K562 (cell line): ENCODE data around the gene MED13L. TPM values are rescaled to one million over a fixed set of nuclear protein-coding genes. Genes with fewer than 3 reads are reported as not detected.
A peak's percentile ranks its signal among the peaks of the same experiment; 100 is the strongest.

ENCODE experiments used
- C11orf30 ChIP-seq: fragments of 450-650 bp; IDR thresholded peaks from 2 replicates; pipeline ENCODE4 v1.6.1; 2016; ENCODE audit warnings: low read depth, mild to moderate bottlenecking
- EP300 ChIP-seq: IDR thresholded peaks from 2 replicates; pipeline ENCODE4 v1.6.1; 2012; ENCODE audit warnings: low read length, improper control_type of control experiment
- HIVEP1 ChIP-seq: fragments of 250-450 bp; sonication (Bioruptor Pico); IDR thresholded peaks from 2 replicates; pipeline ENCODE4 v1.4.0; 2020; ENCODE audit warnings: mild to moderate bottlenecking
- HLTF ChIP-seq: fragments of 450-650 bp; IDR thresholded peaks from 2 replicates; pipeline ENCODE4 v1.6.1; 2016
- MAFG ChIP-seq: fragments of 450-650 bp; conservative IDR thresholded peaks from 2 replicates; pipeline ENCODE4 v1.6.1; 2016; ENCODE audit warnings: missing genetic modification characterization, missing compliant biosample characterization
- NELFE ChIP-seq: IDR thresholded peaks from 2 replicates; pipeline ENCODE4 v1.6.1; 2011; ENCODE audit warnings: mild to moderate bottlenecking; ENCODE audit not compliant: insufficient read depth, insufficient read length
- TCF7L2 ChIP-seq: fragments of 150-350 bp; IDR thresholded peaks from 2 replicates; pipeline ENCODE4 v1.6.1; 2016; ENCODE audit warnings: low read depth, mild to moderate bottlenecking, low read length, moderate library complexity
- ZBTB11 ChIP-seq, 3 experiments: fragments of 200-800 bp in 1 of 3; fragments of 250-450 bp in 1 of 3; fragments of 450-650 bp in 1 of 3; sonication (Bioruptor Pico) in 1 of 3; sonication (Bioruptor generic) in 1 of 3; formaldehyde crosslinking in 1 of 3; IDR thresholded peaks; 2 replicates each; pipeline versions ENCODE4 v1.6.1 to v1.8.0; 2016 to 2022; ENCODE audit warnings: mild to moderate bottlenecking in 2 of 3, missing genetic modification characterization in 2 of 3, missing compliant biosample characterization in 1 of 3, moderate library complexity in 1 of 3
- ZKSCAN8 ChIP-seq: fragments of 200-800 bp; sonication (Bioruptor generic); IDR thresholded peaks from 2 replicates; pipeline ENCODE4 v1.6.1; 2016; ENCODE audit warnings: missing genetic modification characterization, missing compliant biosample characterization
- ZNF197 ChIP-seq: fragments of 200-800 bp; sonication (Bioruptor generic); IDR thresholded peaks from 2 replicates; pipeline ENCODE4 v1.6.1; 2016; ENCODE audit warnings: low read depth, missing genetic modification characterization, missing compliant biosample characterization
- ZNF232 ChIP-seq: sonication (generic); formaldehyde crosslinking; IDR thresholded peaks from 2 replicates; pipeline ENCODE4 v1.8.0; 2022; ENCODE audit warnings: mild to moderate bottlenecking, missing genetic modification reagents
- polyA plus RNA-seq, 8 experiments: library from polyadenylated mRNA; depleted of rRNA in 4 of 8; stranded (reverse) in 5 of 8; unstranded in 3 of 8; fragments of >200 nt; fragmentation: Nextera tagmentation in 2 of 8; fragmentation: Illumina TruSeq in 1 of 8; extraction: Ambion mirVana in 2 of 8; extraction: Trizol in 1 of 8; gene quantifications; 2 replicates each; pipeline versions ENCODE4 v1.2.1 to v1.2.3, GENCODE V29; 2011 to 2014; ENCODE audit warnings: inconsistent platforms in 1 of 8, missing spikeins in 1 of 8
- total RNA-seq, 7 experiments: library from RNA; depleted of rRNA in 6 of 7; stranded (reverse); fragments of >200 nt in 6 of 7; fragmentation: Illumina TruSeq in 2 of 7; extraction: Trizol in 2 of 7; gene quantifications; 2 replicates each; pipeline versions ENCODE4 v1.2.1 to v1.2.3, GENCODE V29; 2011 to 2021; ENCODE audit warnings: low replicate concordance in 1 of 7
- TF ChIP-seq, protein P1 (sequence below): sonication (generic); formaldehyde crosslinking; IDR thresholded peaks from 2 replicates; pipeline ENCODE4 v1.8.0; 2022; ENCODE audit warnings: missing genetic modification reagents, mild to moderate bottlenecking, borderline replicate concordance
- TF ChIP-seq, protein P2 (sequence below): sonication (generic); formaldehyde crosslinking; IDR thresholded peaks from 2 replicates; pipeline ENCODE4 v1.8.1; 2023; ENCODE audit warnings: mild to moderate bottlenecking, missing genetic modification reagents

Gene MED13L
- total and polyA plus RNA-seq, 9 of the 15 experiments (the other 6 are each of a cell fraction or from before 2014, with no cell fraction given): 13.4 to 90.3 (median 36.9) TPM

GRCh38 chr12:116065606-116066005 is 211.9 kb downstream of the MED13L start (continued):
- TF ChIP-seq NELFE: no peak
- TF ChIP-seq ZNF232 (CRISPR knock-in tag): no peak
- TF ChIP-seq, protein P1, sequence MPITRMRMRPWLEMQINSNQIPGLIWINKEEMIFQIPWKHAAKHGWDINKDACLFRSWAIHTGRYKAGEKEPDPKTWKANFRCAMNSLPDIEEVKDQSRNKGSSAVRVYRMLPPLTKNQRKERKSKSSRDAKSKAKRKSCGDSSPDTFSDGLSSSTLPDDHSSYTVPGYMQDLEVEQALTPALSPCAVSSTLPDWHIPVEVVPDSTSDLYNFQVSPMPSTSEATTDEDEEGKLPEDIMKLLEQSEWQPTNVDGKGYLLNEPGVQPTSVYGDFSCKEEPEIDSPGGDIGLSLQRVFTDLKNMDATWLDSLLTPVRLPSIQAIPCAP (CRISPR knock-in tag): no peak
- 0 out of 2 replicates have a peak, but pooled peaks have one; percentile 34 for TF ChIP-seq MAFG (tag)
- TF ChIP-seq EP300: no peak
- TF ChIP-seq, protein P2, sequence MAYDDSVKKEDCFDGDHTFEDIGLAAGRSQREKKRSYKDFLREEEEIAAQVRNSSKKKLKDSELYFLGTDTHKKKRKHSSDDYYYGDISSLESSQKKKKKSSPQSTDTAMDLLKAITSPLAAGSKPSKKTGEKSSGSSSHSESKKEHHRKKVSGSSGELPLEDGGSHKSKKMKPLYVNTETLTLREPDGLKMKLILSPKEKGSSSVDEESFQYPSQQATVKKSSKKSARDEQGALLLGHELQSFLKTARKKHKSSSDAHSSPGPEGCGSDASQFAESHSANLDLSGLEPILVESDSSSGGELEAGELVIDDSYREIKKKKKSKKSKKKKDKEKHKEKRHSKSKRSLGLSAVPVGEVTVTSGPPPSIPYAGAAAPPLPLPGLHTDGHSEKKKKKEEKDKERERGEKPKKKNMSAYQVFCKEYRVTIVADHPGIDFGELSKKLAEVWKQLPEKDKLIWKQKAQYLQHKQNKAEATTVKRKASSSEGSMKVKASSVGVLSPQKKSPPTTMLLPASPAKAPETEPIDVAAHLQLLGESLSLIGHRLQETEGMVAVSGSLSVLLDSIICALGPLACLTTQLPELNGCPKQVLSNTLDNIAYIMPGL (CRISPR knock-in tag): no peak
- TF ChIP-seq ZKSCAN8: no peak
- TF ChIP-seq HLTF: no peak
- no peak for TF ChIP-seq ZBTB11 (CRISPR knock-in tag; IDR thresholded peaks at IDR 0.05)
- TF ChIP-seq HIVEP1 (CRISPR knock-in tag): no peak
- no peak for TF ChIP-seq ZNF197 (CRISPR knock-in tag)
- no peak for TF ChIP-seq TCF7L2
- TF ChIP-seq C11orf30: peak; percentile 33; the same call in 1 of the 2 replicates
